Caco-2 (cell line): Measurements from ENCODE around the gene HES3. TPM values are rescaled to one million over a fixed set of nuclear protein-coding genes. Genes with fewer than 3 reads are reported as not detected.

ENCODE experiments used
- BruUV-seq: library from RNA; stranded (reverse); fragments of 400-500 nt; replicated peaks from 2 replicates; lab custom pipeline; 2021; lab: Mats Ljungman, UMichigan
- CTCF ChIA-PET: fragments of 300-600 bp; sonication (Branson Sonifier 250); formaldehyde crosslinking; loops from one replicate; lab custom pipeline; 2022; ENCODE audit warnings: antibody characterized with exemption; lab: Charles Lee
- POLR2A ChIA-PET: fragments of 300-600 bp; sonication (Branson Sonifier 250); formaldehyde crosslinking; loops from one replicate; lab custom pipeline; 2022; ENCODE audit warnings: antibody characterized with exemption; lab: Charles Lee
- DNase-seq, 2 experiments: peaks; one replicate each; pipeline versions ENCODE4 v3.0.0 to v3.0.0-alpha.2; 2020 to 2022
- H3K27me3 ChIP-seq: replicated peaks from 2 replicates; pipeline ENCODE4 v1.6.0; 2011; ENCODE audit warnings: low read length; ENCODE audit not compliant: control insufficient read depth, insufficient read depth
- H3K36me3 ChIP-seq: 2 replicates; pipeline ENCODE4 v1.5.1; 2011; ENCODE audit warnings: low read length; ENCODE audit not compliant: control insufficient read depth, insufficient read depth
- H3K4me1 ChIP-seq: fragments of 250-450 bp; sonication (Bioruptor Pico); 2 replicates; pipeline ENCODE4 v1.5.1; 2020; ENCODE audit warnings: mild to moderate bottlenecking
- H3K4me3 ChIP-seq: 2 replicates; pipeline ENCODE4 v1.5.1; 2011; ENCODE audit warnings: low read depth, mild to moderate bottlenecking, control low read depth, low read length
- H3K9me3 ChIP-seq: fragments of 250-450 bp; sonication (Bioruptor Pico); 2 replicates; pipeline ENCODE4 v1.5.1; 2020; ENCODE audit warnings: mild to moderate bottlenecking, moderate library complexity
- H3K27ac Mint-ChIP-seq: one replicate; pipeline ENCODE4 v1.8.0; 2022; ENCODE audit warnings: mixed read lengths; ENCODE audit not compliant: unreplicated experiment
- H3K27me3 Mint-ChIP-seq: one replicate; pipeline ENCODE4 v1.8.0; 2022; ENCODE audit warnings: mixed read lengths; ENCODE audit not compliant: insufficient read depth, unreplicated experiment
- H3K36me3 Mint-ChIP-seq: one replicate; pipeline ENCODE4 v1.8.0; 2022; ENCODE audit warnings: mild to moderate bottlenecking, mixed read lengths; ENCODE audit not compliant: insufficient read depth, unreplicated experiment
- H3K4me1 Mint-ChIP-seq: one replicate; pipeline ENCODE4 v1.8.0; 2022; ENCODE audit warnings: low read depth, mixed read lengths; ENCODE audit not compliant: unreplicated experiment
- H3K4me3 Mint-ChIP-seq: one replicate; pipeline ENCODE4 v1.8.0; 2022; ENCODE audit warnings: mild to moderate bottlenecking, moderate library complexity, mixed read lengths; ENCODE audit not compliant: unreplicated experiment
- H3K9me3 Mint-ChIP-seq: one replicate; pipeline ENCODE4 v1.8.0; 2022; ENCODE audit warnings: mixed read lengths; ENCODE audit not compliant: unreplicated experiment
- CTCF ChIP-seq, 2 experiments: fragments of 200-600 bp in 1 of 2; IDR thresholded peaks; 1 replicate in 1 of 2; 2 replicates in 1 of 2; pipeline versions ENCODE4 v1.5.1 to v1.8.0; 2011 to 2022; ENCODE audit warnings: antibody characterized with exemption in 1 of 2, control low read depth in 1 of 2, inconsistent platforms in 1 of 2, low read depth in 1 of 2, low read length in 1 of 2, mild to moderate bottlenecking in 1 of 2, moderate library complexity in 1 of 2; ENCODE audit not compliant: insufficient read depth in 1 of 2, severe bottlenecking in 1 of 2, unreplicated experiment in 1 of 2
- intact Hi-C: fragments of 100-400 bp; cut with micrococcal nuclease; formaldehyde crosslinking; loops from one replicate; pipeline ENCODE4 v1.10.0; 2022; ENCODE audit not compliant: unreplicated experiment
- total RNA-seq: library from RNA; stranded (reverse); gene quantifications from 2 replicates; pipeline ENCODE4 v1.2.3, GENCODE V29; 2022

HES3 gene
- total RNA-seq, 1 experiment from 2014 or later: not detected

GRCh38 chr1:6288665-6289064, 44.7 kb downstream of the HES3 start:
- H3K27me3 ChIP-seq: no peaks in the 10 kb centered on the region
- intact Hi-C loops: no loop called here
- no peak overlapping the region for H3K4me3 Mint-ChIP-seq
- H3K36me3 ChIP-seq: no peaks in the 10 kb centered on the region; the same call in 1 of the 2 replicates
- no peaks in the 10 kb centered on the region for H3K27me3 Mint-ChIP-seq
- no peaks in the 10 kb centered on the region for H3K9me3 Mint-ChIP-seq
- CTCF ChIA-PET: no interaction called here
- H3K27ac Mint-ChIP-seq: no peak overlapping the region
- no peaks in the 10 kb centered on the region for H3K4me1 ChIP-seq
- H3K4me1 Mint-ChIP-seq: no peaks in the 10 kb centered on the region
- POLR2A ChIA-PET: no interaction called here
- H3K4me3 ChIP-seq: no peak overlapping the region
- no peak for DNase-seq
- H3K36me3 Mint-ChIP-seq: peaks cover 32% of the 10 kb centered on the region
- H3K9me3 ChIP-seq: no peaks in the 10 kb centered on the region
- no TSS peak for BruUV-seq
- no peak for TF ChIP-seq CTCF (IDR thresholded peaks at IDR 0.05; ENCODE audit: insufficient read depth in 1 of 2, low read depth in 1 of 2, low read length in 1 of 2, severe bottlenecking in 1 of 2, unreplicated experiment in 1 of 2)

- intact Hi-C loops: no loop called here
- ChIA-PET CTCF (no interaction called here), POLR2A (no interaction called here)
- H3K9me3 ChIP-seq: no peaks in the 10 kb centered on the region
- H3K4me1 Mint-ChIP-seq: no peaks in the 10 kb centered on the region
- H3K4me3 Mint-ChIP-seq: no peak overlapping the region
- peaks cover 56% of the 10 kb centered on the region for H3K36me3 Mint-ChIP-seq
- H3K27me3 ChIP-seq: no peaks in the 10 kb centered on the region
- H3K9me3 Mint-ChIP-seq: no peaks in the 10 kb centered on the region
- TF ChIP-seq CTCF (IDR thresholded peaks at IDR 0.05; ENCODE audit: insufficient read depth in 1 of 2, low read depth in 1 of 2, low read length in 1 of 2, severe bottlenecking in 1 of 2, unreplicated experiment in 1 of 2): no peak
- H3K4me3 ChIP-seq: no peak overlapping the region
- H3K4me1 ChIP-seq: no peaks in the 10 kb centered on the region
- no peak overlapping the region for H3K27ac Mint-ChIP-seq
- BruUV-seq: no TSS peak
- H3K36me3 ChIP-seq: no peaks in the 10 kb centered on the region
- DNase-seq: no peak
- H3K27me3 Mint-ChIP-seq: no peaks in the 10 kb centered on the region
Measured at GRCh38 chr1:6292102-6292501, 48.1 kb downstream of the HES3 start.

GRCh38 chr1:6294080-6294889, 50.3 kb downstream of the HES3 start:
- Histone ChIP-seq H3K36me3 (no peaks in the 10 kb centered on the region), H3K27me3 (no peaks in the 10 kb centered on the region), H3K4me3 (no peak overlapping the region), H3K4me1 (no peaks in the 10 kb centered on the region), H3K9me3 (no peaks in the 10 kb centered on the region)
- intact Hi-C loops: no loop called here
- ChIA-PET CTCF (no interaction called here), POLR2A (no interaction called here)
- Mint-ChIP-seq H3K4me3 (no peak overlapping the region), H3K27me3 (no peaks in the 10 kb centered on the region), H3K4me1 (no peaks in the 10 kb centered on the region), H3K27ac (no peak overlapping the region), H3K36me3 (peaks cover 53% of the 10 kb centered on the region), H3K9me3 (no peaks in the 10 kb centered on the region)
- no TSS peak for BruUV-seq
- DNase-seq: no peak
- TF ChIP-seq CTCF (IDR thresholded peaks at IDR 0.05; ENCODE audit: insufficient read depth in 1 of 2, low read depth in 1 of 2, low read length in 1 of 2, severe bottlenecking in 1 of 2, unreplicated experiment in 1 of 2): no peak
